IPS-18a (cell line): ENCODE measurements around the gene CPEB4.

Experiments
- H3K27ac ChIP-seq: one replicate; pipeline ENCODE4 v1.5.1; 2013; ENCODE audit warnings: low read length
- H3K27me3 ChIP-seq: one replicate; pipeline ENCODE4 v1.6.1; 2013; ENCODE audit warnings: mild to moderate bottlenecking, low read length; ENCODE audit not compliant: control insufficient read depth, insufficient read depth
- H3K36me3 ChIP-seq: one replicate; pipeline ENCODE4 v1.6.1; 2013; ENCODE audit warnings: low read depth, low read length; ENCODE audit not compliant: control insufficient read depth
- H3K4me1 ChIP-seq: one replicate; pipeline ENCODE4 v1.6.1; 2013; ENCODE audit warnings: low read depth, low read length; ENCODE audit not compliant: control insufficient read depth
- H3K4me3 ChIP-seq: one replicate; pipeline ENCODE4 v1.5.1; 2013; ENCODE audit warnings: low read length
- H3K9ac ChIP-seq: one replicate; pipeline ENCODE4 v1.6.1; 2013; ENCODE audit warnings: mild to moderate bottlenecking, low read length, moderate library complexity
- H3K9me3 ChIP-seq: one replicate; pipeline ENCODE4 v1.6.1; 2013; ENCODE audit warnings: low read depth, low read length; ENCODE audit not compliant: control insufficient read depth

Gene CPEB4

DNA sequence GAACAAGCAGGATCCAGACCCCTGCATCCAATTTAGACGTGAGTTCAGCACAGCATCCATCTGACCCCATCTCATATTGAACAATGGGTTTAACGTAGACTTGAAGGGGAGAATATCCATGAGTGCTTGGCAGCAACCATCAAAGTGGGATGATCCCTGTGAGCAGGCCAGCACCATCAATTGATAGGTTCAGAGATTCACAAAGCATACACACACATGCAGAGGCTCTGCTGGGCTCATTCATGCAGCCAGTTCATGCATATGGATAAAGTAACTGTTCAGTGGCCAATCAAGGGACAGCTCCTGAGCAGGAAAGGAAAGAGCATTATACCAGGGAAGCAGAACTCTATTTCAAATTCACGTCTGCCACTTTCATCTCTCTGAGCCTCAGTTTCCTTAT lies 24.8 kb upstream of the CPEB4 start:
- no peaks in the 10 kb centered on the region for H3K36me3 ChIP-seq
- H3K9ac ChIP-seq, result no peak overlapping the region
- H3K27me3 ChIP-seq, result no peaks in the 10 kb centered on the region
- H3K9me3 ChIP-seq, result no peaks in the 10 kb centered on the region
- H3K4me3 ChIP-seq, result no peak overlapping the region
- no peaks in the 10 kb centered on the region for H3K4me1 ChIP-seq
- no peak overlapping the region for H3K27ac ChIP-seq

DNA sequence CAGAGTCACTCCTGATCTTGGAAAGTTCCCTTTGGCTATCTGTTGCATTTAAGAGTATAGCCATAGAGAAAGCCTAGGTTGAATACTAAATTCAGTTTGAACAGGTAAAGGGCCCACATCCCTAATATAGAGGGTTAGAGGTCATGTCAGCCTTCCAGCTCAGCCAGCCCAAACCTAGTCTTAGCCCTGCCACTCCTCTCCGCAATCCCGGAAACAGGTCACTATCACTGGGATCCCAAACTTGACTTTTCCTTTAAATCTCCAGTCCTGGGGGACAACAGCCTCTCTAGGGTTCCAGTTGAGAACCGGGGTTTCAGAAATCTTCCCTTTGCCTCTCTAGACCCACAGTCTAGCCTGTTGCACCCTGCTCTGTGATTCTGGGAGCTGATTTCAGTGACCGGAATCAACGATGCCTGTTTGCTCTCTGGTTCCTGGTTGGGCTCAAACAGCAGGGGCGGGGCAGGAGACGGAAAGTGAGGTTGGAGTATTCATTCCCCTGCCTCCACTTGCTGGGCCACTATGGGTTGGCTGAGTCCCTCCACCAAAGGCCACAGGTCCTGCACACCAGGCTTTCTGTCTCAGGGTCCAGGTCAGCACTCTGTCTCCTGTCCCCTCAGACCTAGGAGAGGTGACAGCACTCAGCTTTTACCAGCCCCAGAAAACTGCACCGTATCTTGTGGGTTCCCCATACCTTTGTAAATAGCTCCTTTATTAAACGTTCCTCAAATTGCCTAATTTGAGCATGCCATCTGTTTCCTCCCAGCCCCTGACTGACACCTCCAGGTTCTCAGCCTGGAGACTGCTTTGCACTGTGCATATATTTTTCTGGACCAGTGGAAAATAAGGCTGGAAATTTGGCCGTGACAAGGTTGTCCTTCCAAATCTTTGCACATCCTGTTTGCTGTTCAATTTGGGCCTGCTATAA lies 23.8 kb upstream of the CPEB4 start:
- no peaks in the 10 kb centered on the region for H3K36me3 ChIP-seq
- H3K27me3 ChIP-seq, result no peaks in the 10 kb centered on the region
- H3K9ac ChIP-seq, result no peak overlapping the region
- no peaks in the 10 kb centered on the region for H3K4me1 ChIP-seq
- no peak overlapping the region for H3K4me3 ChIP-seq
- no peaks in the 10 kb centered on the region for H3K9me3 ChIP-seq
- no peak overlapping the region for H3K27ac ChIP-seq

DNA sequence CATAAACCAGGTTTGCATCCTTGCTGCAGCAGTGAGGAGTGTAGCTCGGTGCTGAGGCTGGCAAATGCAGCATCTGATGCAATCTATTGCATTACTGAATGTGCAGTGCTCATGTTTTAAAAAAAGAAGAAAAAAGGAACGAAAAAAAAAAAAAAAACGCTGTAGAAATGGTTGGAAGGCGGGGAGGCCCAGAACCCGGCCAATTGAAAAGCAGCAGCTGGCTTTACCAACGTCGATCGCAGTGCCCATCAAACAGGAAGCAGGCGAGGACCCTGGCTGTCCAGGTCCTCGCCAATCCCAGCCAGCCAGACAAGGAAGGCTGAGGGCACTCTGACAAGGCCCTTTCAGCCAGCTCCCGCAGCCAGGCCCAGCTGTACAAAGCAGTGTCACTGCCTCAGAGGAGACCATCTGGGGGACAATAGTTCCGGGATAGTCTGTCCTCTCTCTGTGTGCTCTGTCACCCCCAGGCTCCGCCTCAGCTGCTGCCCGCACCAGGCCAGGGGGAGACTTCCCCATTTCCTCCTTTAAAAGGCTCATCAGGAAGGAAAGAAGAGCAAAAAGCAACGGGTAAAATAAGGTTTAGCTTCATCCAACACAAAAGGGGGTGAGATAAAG lies 21.8 kb upstream of the CPEB4 start:
- no peaks in the 10 kb centered on the region for H3K36me3 ChIP-seq
- no peaks in the 10 kb centered on the region for H3K4me1 ChIP-seq
- no peaks in the 10 kb centered on the region for H3K9me3 ChIP-seq
- no peak overlapping the region for H3K9ac ChIP-seq
- no peaks in the 10 kb centered on the region for H3K27me3 ChIP-seq
- H3K4me3 ChIP-seq, result no peak overlapping the region
- no peak overlapping the region for H3K27ac ChIP-seq

DNA sequence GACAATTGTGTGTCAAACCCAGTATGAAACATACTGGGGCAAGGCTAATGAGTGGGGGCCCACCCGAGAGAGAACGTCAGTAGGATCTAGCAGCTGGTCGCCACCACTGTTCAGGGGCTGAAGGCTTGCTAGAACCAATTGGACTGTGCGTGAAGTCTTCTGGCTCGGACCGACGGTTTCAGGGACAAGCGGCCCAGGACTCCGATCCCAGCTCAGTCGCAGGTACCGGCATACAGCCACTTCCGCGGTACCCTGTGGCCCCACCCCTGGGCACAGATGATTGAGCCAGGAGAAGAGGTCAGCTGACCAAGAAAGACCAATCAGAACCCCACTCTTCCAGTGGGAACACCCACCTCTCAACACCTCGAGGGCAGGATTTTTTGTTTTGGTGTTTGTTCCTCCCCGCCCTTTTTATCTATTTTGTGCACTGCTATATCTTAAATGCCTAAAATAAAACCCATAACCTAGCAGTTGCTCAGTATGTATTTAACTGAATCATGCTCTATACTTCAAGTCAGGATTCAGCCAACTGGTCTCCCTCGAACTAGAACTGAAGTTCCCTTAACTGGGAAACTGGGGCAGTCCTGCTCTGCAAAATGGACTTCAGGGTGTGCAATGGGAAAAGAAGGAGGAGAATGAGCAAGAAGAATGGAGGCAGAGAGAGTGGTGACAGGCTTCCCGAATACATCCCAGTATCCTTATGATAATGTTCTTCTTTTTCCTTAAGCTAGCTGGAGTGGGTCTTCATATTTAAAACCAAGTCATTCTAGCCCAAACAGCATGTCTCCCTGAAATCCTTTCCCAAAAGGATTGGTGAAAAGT lies 21.1 kb upstream of the CPEB4 start:
- Histone ChIP-seq H3K4me3 (no peak overlapping the region), H3K27ac (no peak overlapping the region), H3K4me1 (no peaks in the 10 kb centered on the region), H3K27me3 (no peaks in the 10 kb centered on the region), H3K9me3 (no peaks in the 10 kb centered on the region), H3K9ac (no peak overlapping the region), H3K36me3 (no peaks in the 10 kb centered on the region)

DNA sequence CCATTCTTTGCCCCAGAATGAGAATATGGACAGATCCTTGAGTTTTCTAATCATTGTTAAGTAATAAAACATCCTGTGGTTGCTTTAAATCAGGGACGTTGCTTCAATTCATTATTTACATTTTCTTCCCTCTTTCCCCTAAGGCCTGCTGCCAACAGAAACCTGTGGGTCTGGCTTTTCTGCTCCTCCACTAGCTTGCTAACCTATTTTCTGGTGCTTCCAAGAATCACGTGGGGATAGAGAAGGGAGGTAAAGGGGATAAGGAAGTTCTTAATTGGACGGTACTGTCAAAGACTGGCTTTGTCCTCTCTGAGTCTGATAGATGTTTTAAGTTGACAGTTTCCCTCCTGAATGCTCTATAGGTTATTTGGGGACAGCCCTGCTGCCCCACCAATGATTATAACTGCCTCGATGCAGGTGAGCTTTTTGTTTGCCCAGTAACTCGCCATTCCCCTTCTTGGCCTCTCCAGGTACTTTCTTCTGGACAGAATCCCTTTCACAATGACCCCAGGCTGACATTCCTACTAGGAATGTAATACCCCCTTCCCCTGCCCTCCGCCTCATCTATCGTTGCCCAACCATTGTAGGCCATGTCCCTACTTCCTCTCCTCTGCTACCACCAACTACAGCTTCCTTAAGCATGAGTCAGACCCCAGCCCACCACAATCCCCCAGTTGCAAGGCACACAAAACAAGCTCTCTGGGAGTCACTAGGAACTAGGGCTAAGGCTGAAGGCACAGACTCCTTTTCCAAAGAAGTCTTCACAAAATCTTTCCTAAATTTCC lies 19.9 kb upstream of the CPEB4 start:
- Histone ChIP-seq H3K27ac (no peak overlapping the region), H3K4me1 (no peaks in the 10 kb centered on the region), H3K36me3 (no peaks in the 10 kb centered on the region), H3K9me3 (no peaks in the 10 kb centered on the region), H3K4me3 (no peak overlapping the region), H3K27me3 (no peaks in the 10 kb centered on the region), H3K9ac (no peak overlapping the region)

DNA sequence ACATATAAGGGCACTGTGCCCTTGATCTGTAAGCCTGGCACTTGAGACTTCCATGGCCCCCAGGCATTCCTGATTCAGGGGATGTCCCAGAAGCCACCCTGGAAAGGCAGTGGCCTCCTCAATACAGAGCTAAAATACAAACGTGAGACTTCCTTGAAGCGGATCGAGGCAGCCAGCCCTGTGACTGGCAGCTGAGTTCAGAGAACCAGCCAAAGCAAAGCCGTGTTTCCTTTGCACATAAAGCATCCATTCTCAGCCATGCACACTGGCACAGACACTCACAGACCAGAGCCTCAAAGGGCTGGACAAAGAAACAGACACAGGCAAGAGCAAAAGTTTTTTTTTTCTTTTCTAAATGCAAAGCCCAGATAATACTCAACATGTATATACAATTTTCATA lies 18.8 kb upstream of the CPEB4 start:
- Histone ChIP-seq H3K36me3 (no peaks in the 10 kb centered on the region), H3K4me1 (no peaks in the 10 kb centered on the region), H3K4me3 (no peak overlapping the region)

DNA sequence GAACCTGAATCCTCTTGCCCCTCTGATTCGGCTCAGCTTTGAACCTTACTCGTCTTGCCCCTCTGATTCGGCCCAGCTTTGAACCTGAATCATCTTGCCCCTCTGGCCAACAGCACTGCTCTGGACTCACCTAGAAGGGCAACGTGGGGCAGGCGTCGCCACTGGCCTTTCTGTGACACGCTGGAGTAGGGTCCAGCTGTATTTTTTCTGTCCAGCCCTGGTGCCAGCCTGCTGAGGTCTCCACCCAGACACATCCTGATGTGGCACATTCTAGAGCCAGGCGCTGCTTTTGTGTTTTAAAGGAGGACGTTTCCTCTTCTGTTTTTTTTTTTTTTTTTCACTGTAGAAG lies 15.2 kb upstream of the CPEB4 start:
- H3K36me3 ChIP-seq, result no peaks in the 10 kb centered on the region
- no peaks in the 10 kb centered on the region for H3K4me1 ChIP-seq
- H3K4me3 ChIP-seq, result no peak overlapping the region
- no peaks in the 10 kb centered on the region for H3K9me3 ChIP-seq
- no peak overlapping the region for H3K27ac ChIP-seq
- no peaks in the 10 kb centered on the region for H3K27me3 ChIP-seq
- no peak overlapping the region for H3K9ac ChIP-seq

More for the DNA sequence above, 18.8 kb upstream of the CPEB4 start:
- Histone ChIP-seq H3K27ac (no peak overlapping the region), H3K9ac (no peak overlapping the region), H3K9me3 (no peaks in the 10 kb centered on the region), H3K27me3 (no peaks in the 10 kb centered on the region)

DNA sequence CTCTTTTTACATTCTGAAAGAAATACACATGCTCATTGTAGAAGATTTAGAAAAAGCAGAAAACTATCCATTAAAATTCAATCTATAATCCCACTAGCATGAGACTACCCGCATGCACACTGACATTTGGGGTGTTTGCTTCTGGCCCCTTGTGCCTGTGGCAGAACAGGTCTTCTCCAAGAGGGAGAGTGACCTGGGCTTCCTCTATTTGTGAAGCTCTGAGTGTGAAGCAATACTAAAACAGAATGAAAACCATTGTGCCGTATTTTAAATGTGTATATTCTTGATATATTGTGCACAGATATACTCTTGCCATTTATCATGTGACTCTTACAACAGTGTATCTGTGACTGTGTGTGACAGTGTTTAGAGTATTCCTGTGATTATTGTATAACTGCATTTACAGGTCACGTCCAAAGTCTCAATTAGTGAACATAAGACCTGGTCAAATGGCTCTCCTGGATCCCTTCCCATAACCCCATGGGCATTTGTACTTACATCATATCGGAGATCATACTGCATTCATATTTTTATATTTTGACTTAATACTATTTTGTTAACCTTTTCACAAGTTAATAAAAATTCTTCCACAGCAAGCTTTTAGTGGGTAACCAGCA lies 14.7 kb upstream of the CPEB4 start:
- H3K36me3 ChIP-seq, result no peaks in the 10 kb centered on the region
- no peak overlapping the region for H3K9ac ChIP-seq
- H3K27me3 ChIP-seq, result no peaks in the 10 kb centered on the region
- no peaks in the 10 kb centered on the region for H3K9me3 ChIP-seq
- no peak overlapping the region for H3K27ac ChIP-seq
- no peak overlapping the region for H3K4me3 ChIP-seq
- H3K4me1 ChIP-seq, result no peaks in the 10 kb centered on the region

DNA sequence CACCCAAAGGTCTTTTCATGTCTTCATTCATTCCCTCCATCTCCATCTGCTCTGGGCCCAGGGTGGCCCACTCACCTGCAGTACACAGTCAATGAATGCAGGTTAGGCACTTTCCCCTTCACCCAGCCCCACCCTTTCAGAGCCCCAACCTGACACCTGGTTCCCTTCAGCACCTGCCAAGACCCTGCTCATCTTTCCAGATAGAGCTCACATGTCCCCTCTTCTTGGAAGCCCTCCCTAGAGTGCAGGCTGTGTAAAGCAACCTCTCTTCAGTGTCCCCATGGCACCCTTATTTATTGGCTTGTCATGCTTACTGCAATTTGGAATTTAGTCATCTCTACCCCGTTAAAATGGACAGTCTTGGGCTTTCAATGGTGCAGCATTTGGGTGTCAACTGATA lies 13.0 kb upstream of the CPEB4 start:
- Histone ChIP-seq H3K27ac (no peak overlapping the region), H3K4me3 (no peak overlapping the region), H3K4me1 (no peaks in the 10 kb centered on the region), H3K9ac (no peak overlapping the region), H3K27me3 (no peaks in the 10 kb centered on the region), H3K36me3 (no peaks in the 10 kb centered on the region), H3K9me3 (no peaks in the 10 kb centered on the region)

DNA sequence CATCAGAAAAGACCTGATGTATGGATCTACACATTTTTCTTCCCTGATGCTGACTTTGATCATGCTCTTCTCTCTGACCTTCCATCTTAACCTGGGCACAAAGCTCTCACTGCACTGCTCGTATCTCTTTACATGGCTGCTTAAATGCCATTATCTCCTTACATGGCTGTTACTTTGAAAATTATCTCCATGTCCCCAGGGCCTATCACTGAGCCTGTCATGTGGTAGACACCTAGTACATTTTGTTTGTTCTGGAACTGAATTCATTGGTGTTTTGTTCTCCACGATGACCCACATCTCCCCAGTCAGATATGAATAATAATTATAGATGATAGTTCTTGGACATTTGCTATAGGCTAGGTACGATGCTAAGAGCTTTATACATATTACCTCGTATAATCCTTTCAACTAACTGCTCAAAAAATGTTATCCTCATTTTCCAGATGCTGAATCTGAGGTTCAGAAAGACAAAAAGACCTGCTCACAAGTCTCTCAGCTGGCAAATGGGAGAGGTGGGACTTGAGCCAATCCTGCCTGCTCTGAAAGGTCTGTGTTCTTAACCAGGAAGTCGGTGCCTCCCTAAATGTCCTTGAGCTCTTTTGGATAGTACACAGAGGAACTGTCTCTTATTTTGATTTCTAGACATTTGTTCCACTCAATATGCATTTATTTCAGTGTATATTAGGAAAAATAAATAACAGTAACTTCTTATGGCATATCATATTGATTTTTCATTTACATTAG lies 9.8 kb upstream of the CPEB4 start:
- no peak overlapping the region for H3K9ac ChIP-seq
- no peaks in the 10 kb centered on the region for H3K4me1 ChIP-seq
- H3K4me3 ChIP-seq, result no peak overlapping the region
- no peaks in the 10 kb centered on the region for H3K27me3 ChIP-seq
- H3K27ac ChIP-seq, result no peak overlapping the region
- H3K36me3 ChIP-seq, result no peaks in the 10 kb centered on the region
- no peaks in the 10 kb centered on the region for H3K9me3 ChIP-seq
